ENCODE measurements around the gene MPIG6B.

Gene MPIG6B

DNA sequence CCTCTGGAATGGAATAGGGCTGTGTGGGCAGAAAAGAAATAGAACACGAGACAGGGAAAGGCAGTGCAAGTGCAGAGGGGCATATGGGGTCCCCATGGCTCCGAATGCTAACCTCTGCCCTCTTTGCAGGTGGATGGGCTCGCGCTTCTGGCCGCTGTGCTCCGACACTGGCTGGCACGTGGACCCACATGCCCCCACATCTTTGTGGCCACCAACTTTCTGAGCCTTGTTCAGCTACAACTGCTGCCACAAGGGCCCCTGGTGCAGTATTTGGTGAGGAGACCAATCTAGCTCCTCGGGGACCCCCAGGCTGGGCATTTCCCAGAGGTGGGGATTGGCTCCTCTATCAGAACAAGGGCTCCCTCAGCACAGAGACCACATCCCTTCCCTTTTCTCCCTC lies 38.2 kb downstream of the MPIG6B start:
- Mint-ChIP-seq H3K4me3 (no peak overlapping the region), H3K4me1 (no peaks in the 10 kb centered on the region), H3K36me3 (peaks cover 45% of the 10 kb centered on the region), H3K27me3 (no peaks in the 10 kb centered on the region), H3K9me3 (no peaks in the 10 kb centered on the region), H3K27ac (no peak overlapping the region)
- no peak for ATAC-seq

- Mint-ChIP-seq H3K9me3 (no peaks in the 10 kb centered on the region), H3K4me3 (no peak within 1 kb of the TSS), H3K27ac (peak within 1 kb of the TSS; percentile 17)
These were observed 39.2 kb downstream of the MPIG6B start, which contains the start of gene SAPCD1 for GRCh38 chr6:31762356-31762755. TSS of gene SAPCD1 (plus strand) at chr6:31762656. CDS start at chr6:31763055, 399 bp downstream.

GRCh38 chr6:31762878-31763618 lies 39.9 kb downstream of the MPIG6B start:
- H3K9me3 Mint-ChIP-seq = no peaks in the 10 kb centered on the region
- peaks cover 47% of the 10 kb centered on the region for H3K36me3 Mint-ChIP-seq
- H3K4me1 Mint-ChIP-seq = no peaks in the 10 kb centered on the region
- H3K4me3 Mint-ChIP-seq = no peak overlapping the region
- ATAC-seq = no peak
- H3K27ac Mint-ChIP-seq = peak overlapping the region; percentile 17
- H3K27me3 Mint-ChIP-seq = no peaks in the 10 kb centered on the region

More at GRCh38 chr6:31762356-31762755, 39.2 kb downstream of the MPIG6B start, which contains the start of gene SAPCD1:
- Mint-ChIP-seq H3K4me1 (no peaks in the 10 kb centered on the region), H3K36me3 (peaks cover 46% of the 10 kb centered on the region), H3K27me3 (no peaks in the 10 kb centered on the region)
- no peak for ATAC-seq

DNA sequence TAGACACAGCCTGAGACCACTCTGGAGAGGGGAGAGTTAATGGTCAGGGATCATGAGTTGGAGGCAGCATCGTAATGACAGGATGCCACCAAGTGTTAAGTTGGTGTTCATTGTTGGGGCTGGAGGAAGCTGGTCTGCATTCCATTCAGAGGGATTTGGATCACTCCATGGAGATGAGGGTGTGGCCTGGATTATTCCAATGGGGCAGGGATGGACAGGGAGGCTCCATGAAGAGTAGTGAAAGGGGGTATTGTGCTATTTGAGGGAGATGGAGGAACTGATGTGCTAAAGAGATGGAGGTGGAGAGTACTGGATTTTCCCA lies 40.4 kb downstream of the MPIG6B start:
- no peaks in the 10 kb centered on the region for H3K4me1 Mint-ChIP-seq
- H3K9me3 Mint-ChIP-seq = no peaks in the 10 kb centered on the region
- H3K36me3 Mint-ChIP-seq = peaks cover 44% of the 10 kb centered on the region
- ATAC-seq = no peak
- H3K27me3 Mint-ChIP-seq = no peaks in the 10 kb centered on the region
- peak overlapping the region; percentile 17 for H3K27ac Mint-ChIP-seq
- no peak overlapping the region for H3K4me3 Mint-ChIP-seq

DNA sequence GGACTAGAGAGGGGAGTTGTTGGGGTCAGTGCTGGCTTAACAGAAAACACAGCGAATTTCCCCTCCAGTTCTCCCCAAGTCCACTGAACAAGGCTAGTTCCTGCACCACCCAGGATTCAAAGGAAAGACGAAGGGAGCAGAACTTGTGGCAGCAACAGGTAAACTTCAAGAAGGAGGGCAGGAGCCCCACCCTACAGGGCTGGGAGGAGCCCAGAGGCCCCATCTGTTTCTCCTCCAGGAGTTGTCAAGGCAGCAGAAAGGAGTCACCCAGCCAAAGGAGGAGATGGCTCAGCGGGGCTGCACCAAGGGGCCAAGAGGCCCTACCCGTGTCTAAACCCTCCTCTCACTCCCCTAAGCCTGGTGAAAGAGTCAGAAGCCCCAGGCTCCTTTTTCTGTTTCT lies 41.0 kb downstream of the MPIG6B start:
- Mint-ChIP-seq H3K9me3 (no peaks in the 10 kb centered on the region), H3K36me3 (peaks cover 41% of the 10 kb centered on the region), H3K4me3 (no peak overlapping the region), H3K4me1 (no peaks in the 10 kb centered on the region), H3K27ac (no peak overlapping the region), H3K27me3 (no peaks in the 10 kb centered on the region)
- no peak for ATAC-seq

GRCh38 chr6:31765559-31765909 lies 42.4 kb downstream of the MPIG6B start:
- Mint-ChIP-seq H3K4me1 (peaks cover 7% of the 10 kb centered on the region), H3K9me3 (no peaks in the 10 kb centered on the region), H3K36me3 (peaks cover 33% of the 10 kb centered on the region), H3K27me3 (no peaks in the 10 kb centered on the region), H3K4me3 (no peak overlapping the region), H3K27ac (peak overlapping the region; percentile 59)
- no peak for ATAC-seq

GRCh38 chr6:31765910-31766794 lies 43.0 kb downstream of the MPIG6B start:
- Mint-ChIP-seq H3K4me3 (no peak overlapping the region), H3K4me1 (peaks cover 7% of the 10 kb centered on the region), H3K27ac (peak overlapping the region; percentile 59), H3K27me3 (no peaks in the 10 kb centered on the region), H3K9me3 (no peaks in the 10 kb centered on the region), H3K36me3 (peaks cover 27% of the 10 kb centered on the region)
- ATAC-seq = no peak

GRCh38 chr6:31767096-31767645 lies 44.0 kb downstream of the MPIG6B start:
- Mint-ChIP-seq H3K9me3 (no peaks in the 10 kb centered on the region), H3K4me3 (no peak overlapping the region), H3K27ac (no peak overlapping the region), H3K27me3 (no peaks in the 10 kb centered on the region), H3K36me3 (peaks cover 20% of the 10 kb centered on the region), H3K4me1 (peaks cover 7% of the 10 kb centered on the region)
- no peak for ATAC-seq

DNA sequence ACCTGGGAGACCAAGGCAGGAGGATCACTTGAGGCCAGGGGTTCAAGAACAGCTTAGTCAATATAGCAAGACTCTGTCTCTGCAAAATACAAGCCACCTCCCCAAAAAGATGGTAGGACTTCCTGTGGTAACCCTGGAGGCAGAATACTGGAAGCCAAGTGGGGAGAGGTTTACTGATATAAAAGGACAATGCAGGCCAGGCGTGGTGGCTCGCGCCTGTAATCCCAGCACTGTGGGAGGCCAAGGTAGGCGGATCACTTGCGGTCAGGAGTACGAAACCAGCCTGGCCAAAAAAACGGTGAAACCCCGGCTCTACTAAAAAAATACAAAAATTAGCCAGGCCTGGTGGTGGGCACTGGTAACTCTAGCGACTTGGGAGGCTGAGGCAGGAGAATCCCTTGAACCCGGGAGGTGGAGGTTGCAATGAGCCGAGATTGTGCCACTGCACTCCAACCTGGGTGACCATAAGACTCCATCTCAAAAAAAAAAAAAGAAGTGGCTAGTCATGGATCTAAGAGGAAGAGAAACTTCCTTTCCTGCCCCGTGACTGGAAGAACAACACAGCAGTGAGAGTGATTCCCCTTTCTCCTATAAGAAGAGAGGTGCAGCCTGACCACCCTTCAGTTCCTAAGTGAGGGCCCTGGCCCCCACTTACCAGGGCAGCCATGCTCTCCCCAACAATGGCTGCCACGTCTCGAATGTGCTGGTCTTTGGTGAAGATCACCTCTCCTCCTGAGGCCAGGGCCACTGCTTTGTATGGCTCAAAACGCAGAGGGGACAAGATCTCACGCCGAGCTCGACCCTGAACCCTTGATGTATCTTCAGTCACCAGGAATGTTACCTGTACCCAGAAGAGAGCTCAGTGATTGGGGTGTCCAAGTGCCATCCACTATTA lies 45.4 kb downstream of the MPIG6B start:
- Mint-ChIP-seq H3K9me3 (no peaks in the 10 kb centered on the region), H3K27ac (no peak overlapping the region), H3K4me1 (peaks cover 15% of the 10 kb centered on the region), H3K36me3 (peaks cover 14% of the 10 kb centered on the region), H3K27me3 (no peaks in the 10 kb centered on the region), H3K4me3 (no peak overlapping the region)
- no peak for ATAC-seq

DNA sequence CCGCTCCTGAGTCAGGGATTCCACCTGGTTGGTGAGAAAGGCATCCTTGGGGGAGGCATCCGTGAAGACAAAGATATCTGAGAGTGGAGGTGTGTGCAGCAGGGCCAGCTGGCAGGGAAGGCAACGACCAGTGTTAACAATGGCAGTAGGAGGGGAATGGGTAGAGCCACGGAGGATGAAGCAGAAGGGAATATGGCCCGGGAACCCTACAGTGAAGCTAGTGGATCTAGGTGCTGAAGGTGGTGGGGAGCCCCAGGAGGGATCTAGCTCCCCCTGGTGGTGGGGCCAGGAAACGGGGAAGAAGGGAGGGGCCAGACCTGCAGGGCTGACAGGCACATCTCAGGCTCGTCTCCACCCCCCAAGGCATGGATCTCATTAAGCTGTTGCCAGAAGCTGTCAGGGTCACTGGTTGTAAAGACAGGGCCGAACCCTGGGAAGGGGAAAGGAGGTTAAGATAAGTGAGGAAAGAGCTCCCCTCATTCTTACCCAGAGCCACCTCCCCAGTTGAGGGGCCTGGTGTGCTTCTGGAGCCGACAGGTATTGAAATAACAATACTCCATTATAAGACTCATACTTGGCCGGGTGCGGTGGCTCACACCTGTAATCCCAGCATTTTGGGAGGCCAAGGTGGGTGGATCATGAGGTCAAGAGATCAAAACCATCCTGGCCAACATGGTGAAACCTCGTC lies 46.7 kb downstream of the MPIG6B start:
- Mint-ChIP-seq H3K4me1 (peaks cover 16% of the 10 kb centered on the region), H3K27me3 (no peaks in the 10 kb centered on the region), H3K4me3 (no peak overlapping the region), H3K9me3 (no peaks in the 10 kb centered on the region), H3K36me3 (peaks cover 10% of the 10 kb centered on the region), H3K27ac (no peak overlapping the region)
- ATAC-seq = peak; percentile 80

DNA sequence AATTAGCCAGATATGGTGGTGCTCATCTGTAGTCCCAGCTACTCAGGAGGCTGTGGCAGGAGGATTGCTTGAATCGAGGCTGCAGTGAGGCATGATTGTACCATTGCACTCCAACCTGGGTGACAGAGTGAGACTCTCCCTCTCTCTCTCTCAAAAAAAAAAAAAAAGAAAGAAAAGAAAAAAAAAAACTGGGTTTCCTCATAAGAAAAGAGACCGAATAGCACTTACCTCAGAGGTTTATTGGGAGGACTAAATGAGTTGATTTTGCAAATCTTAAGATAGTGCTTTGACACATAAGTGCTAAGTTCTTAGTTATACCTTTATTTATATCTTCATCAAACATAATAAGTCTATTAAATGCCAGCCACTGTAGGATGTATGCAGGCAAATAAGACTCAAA lies 47.7 kb downstream of the MPIG6B start:
- Mint-ChIP-seq H3K27ac (no peak overlapping the region), H3K4me3 (no peak overlapping the region), H3K27me3 (no peaks in the 10 kb centered on the region), H3K36me3 (peaks cover 5% of the 10 kb centered on the region), H3K9me3 (no peaks in the 10 kb centered on the region), H3K4me1 (peaks cover 26% of the 10 kb centered on the region)
- no peak for ATAC-seq

DNA sequence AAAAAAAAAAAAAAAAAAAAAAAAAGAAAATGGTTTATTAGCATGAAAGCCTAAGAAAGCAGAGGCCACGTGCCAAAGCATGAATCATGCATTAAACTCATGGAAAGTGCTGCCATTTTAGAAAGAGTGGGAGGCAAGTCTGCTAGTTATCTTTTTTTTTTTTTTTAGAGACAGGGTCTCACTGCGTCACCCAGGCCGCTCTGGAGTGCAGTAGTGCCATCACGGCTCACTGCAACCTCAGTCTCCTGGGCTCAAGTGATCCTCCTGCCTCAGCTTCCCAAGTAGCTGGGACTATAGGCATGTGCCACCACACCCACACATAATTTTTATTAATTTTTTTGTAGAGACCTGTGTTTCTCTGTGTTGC lies 48.8 kb downstream of the MPIG6B start:
- Mint-ChIP-seq H3K4me3 (no peak overlapping the region), H3K9me3 (no peaks in the 10 kb centered on the region), H3K27me3 (no peaks in the 10 kb centered on the region), H3K27ac (no peak overlapping the region), H3K4me1 (peaks cover 37% of the 10 kb centered on the region), H3K36me3 (peaks cover 5% of the 10 kb centered on the region)
- no peak for ATAC-seq

- Mint-ChIP-seq H3K4me3 (no peak overlapping the region), H3K9me3 (no peaks in the 10 kb centered on the region)
These were observed 52.0 kb downstream of the MPIG6B start for GRCh38 chr6:31775184-31775583.

GRCh38 chr6:31775633-31776484 lies 52.7 kb downstream of the MPIG6B start:
- Mint-ChIP-seq H3K36me3 (peaks cover 22% of the 10 kb centered on the region), H3K27me3 (no peaks in the 10 kb centered on the region), H3K27ac (peak overlapping the region; percentile 90), H3K4me3 (peak overlapping the region; percentile 51), H3K9me3 (no peaks in the 10 kb centered on the region), H3K4me1 (peaks cover 40% of the 10 kb centered on the region)
- ATAC-seq = no peak

More at GRCh38 chr6:31775184-31775583, 52.0 kb downstream of the MPIG6B start:
- peak overlapping the region; percentile 90 for H3K27ac Mint-ChIP-seq
- no peak for ATAC-seq
- H3K4me1 Mint-ChIP-seq = peaks cover 40% of the 10 kb centered on the region
- peaks cover 15% of the 10 kb centered on the region for H3K36me3 Mint-ChIP-seq
- no peaks in the 10 kb centered on the region for H3K27me3 Mint-ChIP-seq
